GM21515 (cell line): ENCODE results near the gene SPHK1.

Source experiments
- ATAC-seq: cut with Tn5 transposase; IDR thresholded peaks from one replicate; pipeline ENCODE4 v1.9.1; 2021; ENCODE audit not compliant: unreplicated experiment

SPHK1 gene

DNA sequence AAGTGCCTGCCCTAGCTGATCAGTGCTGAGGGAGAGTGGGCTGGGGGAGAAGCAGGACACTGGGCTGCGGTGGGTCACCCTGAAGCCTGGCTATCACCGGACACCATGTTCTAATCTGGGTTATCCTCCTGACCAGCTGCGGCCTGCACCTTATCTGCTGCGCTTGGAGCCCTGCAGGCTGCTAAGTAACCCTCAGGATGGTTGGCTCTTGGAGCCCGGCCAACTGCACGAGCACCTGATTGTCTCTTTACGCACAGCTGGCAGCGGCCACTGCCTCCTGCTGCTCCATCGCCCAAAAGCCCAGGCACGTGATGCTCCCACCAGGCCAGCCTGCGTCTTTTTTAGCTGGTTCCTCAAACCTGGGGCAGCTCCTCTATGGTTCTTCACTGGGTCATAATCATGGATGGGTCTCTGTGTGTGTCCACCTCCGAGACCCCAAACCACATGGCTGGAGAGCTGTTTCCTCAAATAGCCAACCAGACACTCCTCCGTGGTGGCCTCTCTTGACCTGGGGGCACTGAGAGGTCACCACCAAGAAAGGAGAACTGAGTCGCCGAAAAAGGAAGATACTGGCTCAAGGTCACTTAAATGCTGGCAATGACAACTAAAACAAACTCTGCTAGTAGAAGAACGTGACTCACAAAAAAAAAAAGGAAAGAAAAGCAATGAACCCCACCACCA lies 21.7 kb downstream of the SPHK1 start:
- ATAC-seq = no peak

DNA sequence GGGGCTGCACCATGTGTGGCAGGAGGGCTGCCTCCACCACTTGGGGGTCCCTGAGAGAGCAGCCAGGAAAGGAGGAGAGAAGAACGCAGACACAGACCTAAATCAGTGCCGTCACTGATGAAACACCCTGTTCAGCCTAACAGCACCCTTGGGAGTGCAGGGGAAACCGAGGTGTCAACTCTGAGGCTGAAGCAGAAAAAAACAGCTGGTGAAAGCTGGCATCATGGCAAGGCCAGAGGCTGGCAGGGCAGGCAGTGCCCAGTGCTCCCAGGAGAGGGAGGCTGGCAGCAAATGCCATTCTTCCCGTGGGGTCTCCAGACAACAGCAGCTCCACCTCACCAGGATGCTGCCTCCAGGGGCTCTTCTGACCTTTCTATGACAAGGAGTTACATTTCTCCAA lies 23.1 kb downstream of the SPHK1 start:
- ATAC-seq = no peak

- no peak for ATAC-seq
These were observed 23.8 kb downstream of the SPHK1 start for GRCh38 chr17:76408037-76408849.

GRCh38 chr17:76410328-76410965 lies 26.0 kb downstream of the SPHK1 start:
- ATAC-seq = no peak

GRCh38 chr17:76411247-76411646 lies 26.8 kb downstream of the SPHK1 start:
- ATAC-seq = no peak

- ATAC-seq = no peak
These were observed 30.2 kb downstream of the SPHK1 start for GRCh38 chr17:76414334-76415295.

DNA sequence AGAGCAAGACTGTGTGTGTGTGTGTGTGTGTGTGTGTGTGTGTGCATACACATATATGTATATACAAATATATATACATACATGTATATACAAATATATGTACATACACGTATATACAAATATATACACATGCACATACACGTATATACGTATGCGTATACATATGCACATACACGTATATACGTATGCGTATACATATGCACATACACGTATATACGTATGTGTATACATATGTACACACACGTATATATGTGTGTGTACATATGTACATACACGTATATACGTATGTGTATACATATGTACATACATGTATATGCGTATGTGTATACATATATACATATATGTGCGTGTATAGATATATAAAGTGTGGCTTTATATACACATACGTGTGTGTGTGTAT lies 31.4 kb downstream of the SPHK1 start:
- ATAC-seq = no peak

GRCh38 chr17:76416457-76416856 lies 32.0 kb downstream of the SPHK1 start:
- ATAC-seq = no peak

GRCh38 chr17:76416899-76417298 lies 32.5 kb downstream of the SPHK1 start:
- ATAC-seq = no peak

DNA sequence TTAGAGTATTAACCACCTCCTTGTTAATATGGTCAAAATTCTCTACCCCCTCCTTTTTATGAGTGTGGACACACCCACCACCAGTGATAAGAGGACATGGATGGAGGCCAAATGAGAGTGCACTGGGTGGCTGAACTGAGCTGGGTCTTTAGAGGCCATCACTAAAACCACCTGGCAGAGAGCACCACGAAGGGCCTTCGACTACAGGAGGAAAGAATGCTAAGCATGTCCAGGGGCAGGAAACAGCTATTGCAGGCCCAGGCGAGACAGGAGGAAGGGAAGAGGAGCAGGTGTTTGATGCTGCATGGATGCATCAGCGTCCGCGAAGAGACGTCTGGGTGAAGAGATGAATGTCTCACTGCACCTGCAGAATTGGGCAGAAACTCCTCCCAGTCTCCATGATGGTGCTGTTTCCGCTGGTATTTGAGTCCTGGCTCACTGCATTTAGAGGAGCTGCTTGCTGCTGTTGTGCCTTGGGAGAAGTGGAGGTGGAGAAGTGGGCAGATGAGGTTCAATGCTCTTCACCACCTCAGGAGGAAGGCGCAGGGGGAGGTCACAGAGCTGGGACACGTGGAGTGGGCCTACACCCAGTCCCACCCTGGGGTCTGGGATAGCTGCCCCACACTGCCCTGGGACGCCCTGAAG lies 33.2 kb downstream of the SPHK1 start:
- ATAC-seq = no peak

- ATAC-seq = no peak
These were observed 35.3 kb downstream of the SPHK1 start for GRCh38 chr17:76419576-76420260.

DNA sequence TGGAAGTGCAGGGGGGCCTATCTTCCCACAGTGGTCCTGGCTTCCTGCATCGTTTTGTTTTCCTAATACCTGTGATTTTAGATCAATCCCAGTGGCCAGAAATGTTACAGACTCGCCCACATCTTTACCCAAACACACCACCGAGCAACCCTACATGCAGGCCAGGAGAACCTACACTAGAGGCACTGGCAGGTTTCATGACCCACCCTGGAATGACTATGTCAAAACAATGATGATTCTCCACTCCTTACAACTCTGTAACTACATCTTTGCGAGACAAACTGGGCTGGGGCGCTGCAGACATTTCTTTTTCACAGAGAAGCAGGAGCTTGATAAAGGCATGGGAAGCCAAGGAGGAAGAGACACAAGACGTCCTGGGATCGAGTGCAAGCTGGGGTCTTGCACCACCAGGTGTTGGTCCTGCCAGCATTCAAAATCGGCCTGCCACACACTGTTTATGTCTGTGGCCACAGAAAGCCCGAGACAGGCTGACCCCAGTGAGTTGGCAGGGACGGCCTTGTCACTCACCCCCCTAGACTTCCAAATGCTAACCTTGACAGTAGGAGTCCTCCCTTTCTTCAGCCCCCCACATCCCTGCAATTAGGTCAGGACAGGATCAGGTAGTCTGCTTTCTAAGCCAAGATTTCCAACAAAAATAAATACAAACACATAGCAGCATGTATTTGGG lies 36.1 kb downstream of the SPHK1 start:
- ATAC-seq = no peak

DNA sequence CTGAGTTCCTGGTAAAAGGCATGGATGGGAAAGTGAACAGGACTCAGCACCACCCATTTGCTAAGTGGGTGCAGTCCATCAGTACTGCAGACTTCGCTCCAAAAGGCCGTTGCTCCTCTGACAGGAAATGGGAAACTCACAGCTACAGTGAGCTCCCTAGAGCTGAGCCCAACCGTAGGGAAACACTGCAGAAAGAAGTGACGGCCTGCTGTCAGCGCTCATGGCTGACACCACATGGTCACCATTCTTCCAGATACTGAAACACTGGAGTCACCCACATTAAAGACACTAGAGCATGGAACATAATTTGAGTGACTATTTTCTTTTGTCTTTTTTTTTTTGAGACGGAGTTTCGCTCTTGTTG lies 36.6 kb downstream of the SPHK1 start:
- no peak for ATAC-seq

- no peak for ATAC-seq
These were observed 38.0 kb downstream of the SPHK1 start for GRCh38 chr17:76422406-76422805.

GRCh38 chr17:76422860-76423259 lies 38.5 kb downstream of the SPHK1 start:
- no peak for ATAC-seq

GRCh38 chr17:76426853-76427252 lies 42.4 kb downstream of the SPHK1 start:
- ATAC-seq = no peak

DNA sequence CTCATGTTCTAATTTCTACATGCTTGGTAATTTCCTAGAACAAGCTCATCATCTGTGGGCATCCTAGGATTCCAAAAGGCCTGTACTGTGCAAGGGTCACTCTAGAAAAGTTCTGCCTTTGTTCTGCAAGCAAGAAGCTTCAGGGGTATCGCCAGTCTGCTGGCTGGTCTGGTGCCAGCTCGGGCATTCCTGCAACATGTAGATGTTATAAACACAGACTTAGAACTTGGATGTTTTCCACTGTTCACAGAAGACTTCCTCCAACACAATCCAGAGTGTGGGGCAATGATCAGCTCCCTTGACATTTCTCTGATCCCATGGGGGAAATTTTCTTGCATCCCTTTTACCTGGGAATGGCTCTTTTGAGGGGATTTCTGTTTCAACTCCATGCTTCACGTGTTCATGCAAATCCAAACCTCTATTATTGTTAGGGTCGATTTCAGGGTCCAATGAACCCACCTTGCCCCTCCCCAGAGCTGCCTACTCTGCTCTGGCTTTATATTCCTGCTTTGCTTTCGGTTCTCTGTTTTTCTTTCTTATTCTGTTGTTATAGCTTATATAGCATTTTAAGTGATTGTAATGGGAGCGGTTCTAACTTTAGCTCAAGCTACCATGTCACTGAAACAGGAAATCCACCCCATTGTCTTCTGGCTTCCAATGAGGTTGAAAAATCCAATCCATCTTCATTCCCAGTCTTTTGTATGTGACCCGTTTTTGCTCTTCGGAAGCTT lies 43.3 kb downstream of the SPHK1 start:
- ATAC-seq = no peak

DNA sequence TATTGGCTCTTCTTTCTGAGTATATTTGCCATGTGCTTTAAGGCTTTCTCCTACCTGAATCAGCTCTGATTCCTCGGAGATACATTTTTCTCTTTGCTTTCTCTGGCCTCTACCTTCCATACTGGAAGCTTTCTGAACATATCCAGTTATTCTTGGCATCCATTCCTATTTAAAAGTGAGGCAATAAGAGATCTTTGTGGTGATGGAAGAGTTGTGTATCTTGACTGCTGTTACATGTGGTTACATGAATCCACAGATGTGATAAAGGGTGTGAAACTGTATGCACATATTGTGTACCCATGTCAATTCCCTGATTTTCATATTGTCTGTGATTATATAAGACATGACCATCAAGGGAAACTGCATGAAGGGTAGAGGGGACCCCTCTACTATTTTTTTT lies 44.1 kb downstream of the SPHK1 start:
- ATAC-seq = no peak

- ATAC-seq = no peak
These were observed 47.1 kb downstream of the SPHK1 start for GRCh38 chr17:76431509-76431908.
